ENCODE measurements around the gene TNS3. TPM values are rescaled to one million over a fixed set of nuclear protein-coding genes. Genes with fewer than 3 reads are reported as not detected.

The TNS3 gene
- total RNA-seq, 2 experiments from 2014 or later, result 0.12 to 0.19 TPM

DNA sequence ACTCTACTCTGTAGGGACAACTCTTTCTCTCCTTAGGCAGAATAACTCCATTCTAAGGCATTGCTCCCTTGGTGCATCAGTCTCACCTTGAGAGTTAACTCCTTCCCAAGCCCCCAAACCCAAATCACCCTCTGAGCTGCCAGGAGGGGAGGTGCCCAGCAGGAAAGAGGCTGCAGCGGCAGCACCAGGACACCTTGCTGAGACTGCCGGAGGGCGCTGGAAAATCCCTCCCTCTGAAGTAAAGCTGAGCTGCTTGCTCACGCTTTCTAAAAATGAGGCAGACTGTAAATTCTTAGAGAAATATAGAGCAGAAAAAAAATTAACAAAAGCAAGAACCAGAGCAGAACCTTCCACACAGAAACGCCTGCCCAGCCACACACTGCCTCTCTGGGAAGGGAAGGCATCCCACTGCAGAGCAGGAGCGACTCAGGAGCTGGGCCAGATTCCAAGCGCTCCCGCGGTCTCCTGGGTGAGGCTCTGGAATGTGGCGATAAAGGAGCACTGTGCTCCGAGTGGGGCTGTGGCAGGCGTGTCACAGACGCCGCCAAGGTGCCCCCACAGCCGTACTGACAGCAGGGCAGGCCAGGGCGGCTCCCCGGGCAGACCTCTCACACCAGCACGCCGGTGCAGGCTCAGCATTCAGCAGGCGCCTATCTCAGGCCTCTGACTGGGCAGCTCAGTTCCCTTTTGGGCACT, 202.1 kb downstream of the TNS3 start:
- DNase-seq, result no peak
- CTCF ChIA-PET, result no interaction called here
- no peaks in the 10 kb centered on the region for H3K27me3 Mint-ChIP-seq (ENCODE audit: low read depth)
- H3K36me3 Mint-ChIP-seq (ENCODE audit: low read depth), result no peaks in the 10 kb centered on the region
- H3K9me3 Mint-ChIP-seq, result no peaks in the 10 kb centered on the region
- no peak overlapping the region for H3K4me3 Mint-ChIP-seq
- intact Hi-C loops (cut with micrococcal nuclease), result no loop called here
- no peak overlapping the region for H3K27ac Mint-ChIP-seq
- H3K4me1 Mint-ChIP-seq (ENCODE audit: low read depth), result no peaks in the 10 kb centered on the region

GRCh38 chr7:47378728-47379395, 203.0 kb downstream of the TNS3 start:
- Mint-ChIP-seq H3K4me3 (no peak overlapping the region), H3K36me3 (ENCODE audit: low read depth) (no peaks in the 10 kb centered on the region), H3K4me1 (ENCODE audit: low read depth) (no peaks in the 10 kb centered on the region), H3K27ac (no peak overlapping the region), H3K27me3 (ENCODE audit: low read depth) (peaks cover 1% of the 10 kb centered on the region), H3K9me3 (no peaks in the 10 kb centered on the region)
- CTCF ChIA-PET, result no interaction called here
- intact Hi-C loops (cut with micrococcal nuclease), result no loop called here
- DNase-seq, result no peak

DNA sequence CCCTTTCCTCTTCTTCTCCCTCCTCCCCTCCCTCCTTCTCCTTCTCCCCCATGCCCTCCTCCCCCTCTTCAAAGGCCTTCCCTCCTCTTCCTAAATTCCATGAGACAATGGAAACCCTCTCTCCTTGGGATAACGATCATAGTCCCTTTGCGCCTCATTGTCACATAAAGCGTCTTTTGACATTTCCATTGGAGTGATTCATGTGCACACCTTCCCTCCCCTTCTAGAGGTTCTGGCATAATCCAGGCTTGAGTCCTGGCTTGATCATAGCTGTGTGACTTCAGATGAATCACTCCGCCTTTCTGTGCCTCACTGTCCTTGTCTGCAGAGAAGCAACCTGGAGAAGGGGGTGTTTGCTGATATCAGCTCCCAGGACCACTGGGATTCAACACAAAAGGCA, 204.2 kb downstream of the TNS3 start:
- H3K36me3 Mint-ChIP-seq (ENCODE audit: low read depth), result no peaks in the 10 kb centered on the region
- no peaks in the 10 kb centered on the region for H3K4me1 Mint-ChIP-seq (ENCODE audit: low read depth)
- CTCF ChIA-PET, result no interaction called here

GRCh38 chr7:47376991-47377616, 204.8 kb downstream of the TNS3 start:
- H3K4me1 Mint-ChIP-seq (ENCODE audit: low read depth), result no peaks in the 10 kb centered on the region
- no peak overlapping the region for H3K27ac Mint-ChIP-seq
- no peak overlapping the region for H3K4me3 Mint-ChIP-seq
- intact Hi-C loops (cut with micrococcal nuclease), result no loop called here
- no peak for DNase-seq
- CTCF ChIA-PET, result no interaction called here
- H3K27me3 Mint-ChIP-seq (ENCODE audit: low read depth), result peaks cover 1% of the 10 kb centered on the region
- H3K36me3 Mint-ChIP-seq (ENCODE audit: low read depth), result no peaks in the 10 kb centered on the region
- no peaks in the 10 kb centered on the region for H3K9me3 Mint-ChIP-seq

More for the DNA sequence above, 204.2 kb downstream of the TNS3 start:
- H3K27me3 Mint-ChIP-seq (ENCODE audit: low read depth), result peaks cover 1% of the 10 kb centered on the region
- no peak overlapping the region for H3K4me3 Mint-ChIP-seq
- no peak overlapping the region for H3K27ac Mint-ChIP-seq
- H3K9me3 Mint-ChIP-seq, result no peaks in the 10 kb centered on the region
- intact Hi-C loops (cut with micrococcal nuclease), result no loop called here
- DNase-seq, result no peak

GRCh38 chr7:47375121-47375938, 206.6 kb downstream of the TNS3 start:
- Mint-ChIP-seq H3K9me3 (no peaks in the 10 kb centered on the region), H3K4me1 (ENCODE audit: low read depth) (no peaks in the 10 kb centered on the region), H3K4me3 (no peak overlapping the region), H3K27ac (no peak overlapping the region), H3K27me3 (ENCODE audit: low read depth) (peaks cover 1% of the 10 kb centered on the region), H3K36me3 (ENCODE audit: low read depth) (no peaks in the 10 kb centered on the region)
- DNase-seq, result no peak
- CTCF ChIA-PET, result no interaction called here
- intact Hi-C loops (cut with micrococcal nuclease), result no loop called here

- DNase-seq, result no peak
- Mint-ChIP-seq H3K27me3 (ENCODE audit: low read depth) (peaks cover 1% of the 10 kb centered on the region), H3K36me3 (ENCODE audit: low read depth) (no peaks in the 10 kb centered on the region), H3K4me1 (ENCODE audit: low read depth) (no peaks in the 10 kb centered on the region), H3K27ac (no peak overlapping the region), H3K9me3 (no peaks in the 10 kb centered on the region), H3K4me3 (no peak overlapping the region)
- CTCF ChIA-PET, result no interaction called here
- intact Hi-C loops (cut with micrococcal nuclease), result no loop called here
Measured at GRCh38 chr7:47374538-47374937, 207.4 kb downstream of the TNS3 start.

- peaks cover 1% of the 10 kb centered on the region for H3K27me3 Mint-ChIP-seq (ENCODE audit: low read depth)
- CTCF ChIA-PET, result interaction anchor here (0.7 kb wide), 1 partner anchor 83 kb away, joined by 3 read pairs; no protein-coding TSS in a partner anchor
- no peaks in the 10 kb centered on the region for H3K36me3 Mint-ChIP-seq (ENCODE audit: low read depth)
- no peak for DNase-seq
- no peak overlapping the region for H3K4me3 Mint-ChIP-seq
- no peak overlapping the region for H3K27ac Mint-ChIP-seq
- H3K4me1 Mint-ChIP-seq (ENCODE audit: low read depth), result no peaks in the 10 kb centered on the region
- intact Hi-C loops (cut with micrococcal nuclease), result no loop called here
- no peaks in the 10 kb centered on the region for H3K9me3 Mint-ChIP-seq
Measured at GRCh38 chr7:47373871-47374451, 207.9 kb downstream of the TNS3 start.

DNA sequence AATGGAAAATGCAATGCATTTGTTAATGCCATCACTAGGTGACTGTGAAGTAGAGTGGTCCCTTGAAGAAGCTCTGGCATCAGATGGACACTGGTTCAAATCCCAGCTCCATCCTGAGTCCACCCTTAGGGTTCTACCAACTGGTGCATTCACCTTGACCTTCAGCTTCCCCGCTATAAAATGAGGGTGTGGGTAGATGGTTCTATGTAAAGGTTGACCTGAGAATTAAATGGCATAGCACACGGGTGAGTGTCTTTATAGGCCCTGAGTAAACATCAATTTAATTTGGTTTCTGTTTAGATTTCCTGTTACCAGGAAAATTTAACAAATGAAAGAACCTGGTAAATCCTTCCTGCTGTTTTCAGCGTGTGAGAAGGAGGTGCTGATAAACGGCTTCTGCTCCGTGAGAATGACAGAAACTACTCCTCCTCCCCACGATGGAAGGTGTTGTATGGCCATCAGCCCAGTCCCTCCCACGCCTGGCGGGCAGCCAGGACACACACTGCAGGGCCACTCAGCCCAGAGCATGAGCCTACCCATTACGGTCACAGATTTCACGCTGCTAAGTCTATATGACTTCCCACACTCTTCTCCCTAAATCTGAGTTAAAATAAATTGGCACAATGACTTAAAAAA, 210.1 kb downstream of the TNS3 start:
- DNase-seq, result no peak
- no peaks in the 10 kb centered on the region for H3K4me1 Mint-ChIP-seq (ENCODE audit: low read depth)
- H3K36me3 Mint-ChIP-seq (ENCODE audit: low read depth), result no peaks in the 10 kb centered on the region
- H3K27me3 Mint-ChIP-seq (ENCODE audit: low read depth), result peaks cover 1% of the 10 kb centered on the region
- intact Hi-C loops (cut with micrococcal nuclease), result no loop called here
- H3K9me3 Mint-ChIP-seq, result no peaks in the 10 kb centered on the region
- no peak overlapping the region for H3K27ac Mint-ChIP-seq
- CTCF ChIA-PET, result no interaction called here
- no peak overlapping the region for H3K4me3 Mint-ChIP-seq

DNA sequence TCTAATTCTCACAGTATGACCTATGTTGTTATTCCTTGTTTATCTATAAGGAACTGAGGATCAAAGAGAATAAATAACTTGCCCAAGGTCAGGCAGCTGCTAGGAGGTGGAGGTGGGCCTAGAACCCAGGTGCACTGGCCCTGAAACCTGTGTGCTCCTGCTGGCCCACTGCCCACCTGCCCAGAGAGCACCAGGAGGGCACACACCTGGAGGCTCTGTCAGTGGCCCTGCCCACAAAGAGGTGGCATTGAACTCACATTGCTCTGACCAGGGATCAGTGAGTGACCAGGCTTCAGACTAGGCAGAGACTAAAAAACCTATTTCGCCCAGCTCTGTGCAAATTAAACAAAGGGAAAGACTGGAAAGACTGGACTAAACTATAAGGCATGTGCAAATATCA, 210.6 kb downstream of the TNS3 start:
- CTCF ChIA-PET, result no interaction called here
- H3K9me3 Mint-ChIP-seq, result no peaks in the 10 kb centered on the region
- intact Hi-C loops (cut with micrococcal nuclease), result no loop called here

DNA sequence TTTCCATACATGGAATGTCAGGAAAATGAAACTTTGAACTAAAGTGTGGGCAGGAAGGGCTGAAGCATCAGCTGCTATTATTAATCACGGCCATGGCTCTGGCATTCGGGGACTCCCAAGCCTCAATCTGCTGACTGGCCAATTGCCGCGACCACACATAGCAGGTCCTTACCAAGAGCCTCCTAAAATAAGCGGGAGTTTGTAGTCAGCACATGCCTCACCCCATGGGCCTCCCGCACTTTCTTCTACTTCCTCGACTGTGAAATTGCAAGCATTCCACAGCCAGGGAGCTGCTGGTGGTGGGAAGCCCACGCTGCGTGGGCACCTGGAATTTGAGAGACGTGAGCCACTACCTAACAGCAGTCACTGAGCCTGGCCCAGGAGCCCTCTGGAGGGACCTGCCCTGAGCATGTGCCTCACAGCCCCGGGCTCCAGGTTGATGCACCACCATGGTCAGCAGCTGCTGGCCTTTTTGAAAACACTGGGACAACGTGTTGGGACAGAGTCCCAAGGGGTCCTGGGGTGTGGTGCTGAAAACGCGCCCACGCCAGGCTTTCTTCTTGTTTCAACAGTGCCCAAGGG, 211.4 kb downstream of the TNS3 start:
- no peak overlapping the region for H3K4me3 Mint-ChIP-seq
- DNase-seq, result no peak
- H3K27ac Mint-ChIP-seq, result no peak overlapping the region
- intact Hi-C loops (cut with micrococcal nuclease), result no loop called here
- CTCF ChIA-PET, result no interaction called here
- no peaks in the 10 kb centered on the region for H3K9me3 Mint-ChIP-seq
- H3K4me1 Mint-ChIP-seq (ENCODE audit: low read depth), result no peaks in the 10 kb centered on the region
- H3K36me3 Mint-ChIP-seq (ENCODE audit: low read depth), result no peaks in the 10 kb centered on the region
- H3K27me3 Mint-ChIP-seq (ENCODE audit: low read depth), result peaks cover 1% of the 10 kb centered on the region

More for the DNA sequence above, 210.6 kb downstream of the TNS3 start:
- Mint-ChIP-seq H3K27ac (no peak overlapping the region), H3K4me1 (ENCODE audit: low read depth) (no peaks in the 10 kb centered on the region), H3K36me3 (ENCODE audit: low read depth) (no peaks in the 10 kb centered on the region), H3K4me3 (no peak overlapping the region), H3K27me3 (ENCODE audit: low read depth) (peaks cover 1% of the 10 kb centered on the region)
- DNase-seq, result no peak

- Mint-ChIP-seq H3K27ac (no peak overlapping the region), H3K36me3 (ENCODE audit: low read depth) (no peaks in the 10 kb centered on the region), H3K4me3 (no peak overlapping the region), H3K4me1 (ENCODE audit: low read depth) (no peaks in the 10 kb centered on the region), H3K9me3 (no peaks in the 10 kb centered on the region), H3K27me3 (ENCODE audit: low read depth) (peaks cover 1% of the 10 kb centered on the region)
- DNase-seq, result no peak
- intact Hi-C loops (cut with micrococcal nuclease), result no loop called here
- CTCF ChIA-PET, result interaction anchor here (0.7 kb wide), 1 partner anchor 225 kb away, joined by 4 read pairs; no protein-coding TSS in a partner anchor
Measured at GRCh38 chr7:47369736-47370135, 212.2 kb downstream of the TNS3 start.
